Stimulated activated memory B cell treated with anti-CD40 and anti-IgM and Interleukin-4, amounts not matched to agents 10 μg/mL and 1 μg/mL and 100 μg/mL, for 72 hours (primary cell): Measurements from ENCODE around the gene FERMT2.

ENCODE experiments used
- ATAC-seq: fragments of 150-1000 bp; cut with Tn5 transposase; 2 replicates; pipeline ENCODE4 v1.10.0; 2021
- H3K27ac Mint-ChIP-seq: one replicate; pipeline ENCODE4 v1.8.0; 2022; ENCODE audit warnings: mild to moderate bottlenecking, mixed read lengths
- H3K27me3 Mint-ChIP-seq: one replicate; pipeline ENCODE4 v1.8.0; 2022; ENCODE audit warnings: mixed read lengths
- H3K36me3 Mint-ChIP-seq: one replicate; pipeline ENCODE4 v1.8.0; 2022; ENCODE audit warnings: mixed read lengths
- H3K4me1 Mint-ChIP-seq: one replicate; pipeline ENCODE4 v1.8.0; 2022; ENCODE audit warnings: mixed read lengths
- H3K4me3 Mint-ChIP-seq: one replicate; pipeline ENCODE4 v1.8.0; 2022; ENCODE audit warnings: mild to moderate bottlenecking, moderate library complexity, mixed read lengths
- H3K9me3 Mint-ChIP-seq: one replicate; pipeline ENCODE4 v1.8.0; 2022; ENCODE audit warnings: mixed read lengths

The FERMT2 gene

DNA sequence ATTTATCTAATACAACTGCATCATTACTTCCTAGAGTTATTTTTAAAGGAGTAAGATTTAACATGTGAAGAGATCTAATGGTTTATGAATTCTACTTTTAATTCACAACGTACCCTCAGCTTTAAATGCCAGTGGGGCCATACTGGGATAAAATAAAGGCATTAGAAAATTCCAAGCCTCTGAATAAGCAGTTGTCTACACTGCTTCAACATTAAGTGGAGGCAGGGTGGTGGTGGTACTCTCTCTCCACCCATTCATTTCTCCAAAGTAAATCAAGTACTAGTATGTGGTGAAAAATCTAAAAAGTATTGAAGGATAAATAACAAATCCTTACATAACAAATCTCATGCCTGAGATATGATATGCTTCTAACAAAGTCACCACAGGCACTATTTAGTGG lies 52.4 kb downstream of the FERMT2 start:
- H3K27me3 Mint-ChIP-seq: peaks cover 29% of the 10 kb centered on the region
- H3K4me1 Mint-ChIP-seq: no peaks in the 10 kb centered on the region
- ATAC-seq: no peak
- H3K4me3 Mint-ChIP-seq: no peak overlapping the region
- H3K36me3 Mint-ChIP-seq: no peaks in the 10 kb centered on the region
- no peak overlapping the region for H3K27ac Mint-ChIP-seq
- H3K9me3 Mint-ChIP-seq: no peaks in the 10 kb centered on the region

GRCh38 chr14:52895000-52895399 lies 55.9 kb downstream of the FERMT2 start:
- H3K36me3 Mint-ChIP-seq: no peaks in the 10 kb centered on the region
- no peak overlapping the region for H3K27ac Mint-ChIP-seq
- ATAC-seq: no peak
- no peak overlapping the region for H3K4me3 Mint-ChIP-seq
- H3K9me3 Mint-ChIP-seq: no peaks in the 10 kb centered on the region
- H3K27me3 Mint-ChIP-seq: peaks cover 12% of the 10 kb centered on the region
- no peaks in the 10 kb centered on the region for H3K4me1 Mint-ChIP-seq

GRCh38 chr14:52891800-52892199 lies 59.0 kb downstream of the FERMT2 start:
- Mint-ChIP-seq H3K4me3 (no peak overlapping the region), H3K36me3 (no peaks in the 10 kb centered on the region), H3K4me1 (no peaks in the 10 kb centered on the region), H3K27ac (no peak overlapping the region), H3K9me3 (no peaks in the 10 kb centered on the region), H3K27me3 (peaks cover 12% of the 10 kb centered on the region)
- ATAC-seq: no peak

GRCh38 chr14:52888839-52889838 lies 61.7 kb downstream of the FERMT2 start:
- no peaks in the 10 kb centered on the region for H3K9me3 Mint-ChIP-seq
- ATAC-seq: no peak
- H3K4me3 Mint-ChIP-seq: no peak overlapping the region
- H3K36me3 Mint-ChIP-seq: no peaks in the 10 kb centered on the region
- peaks cover 3% of the 10 kb centered on the region for H3K27me3 Mint-ChIP-seq
- H3K4me1 Mint-ChIP-seq: no peaks in the 10 kb centered on the region
- H3K27ac Mint-ChIP-seq: no peak overlapping the region

DNA sequence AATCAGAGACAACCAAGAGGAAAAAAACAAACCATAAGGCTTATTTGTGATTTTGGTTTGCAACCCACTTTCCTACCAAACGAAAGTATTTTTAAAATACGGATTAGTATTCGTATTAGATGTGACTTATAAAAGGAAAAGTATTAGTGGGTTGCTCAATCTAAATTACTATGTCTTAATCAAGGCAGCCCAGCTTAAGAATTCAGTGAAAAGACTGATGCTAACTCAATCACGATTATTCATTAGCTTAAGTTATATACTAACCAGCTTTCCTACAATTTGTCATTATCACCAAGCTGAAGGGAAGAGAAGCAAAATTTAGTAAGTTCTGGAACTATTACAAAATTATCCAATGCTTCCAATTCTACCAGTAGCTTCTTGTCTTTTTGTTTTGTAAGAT lies 62.7 kb downstream of the FERMT2 start:
- no peaks in the 10 kb centered on the region for H3K27me3 Mint-ChIP-seq
- H3K4me3 Mint-ChIP-seq: no peak overlapping the region
- H3K9me3 Mint-ChIP-seq: no peaks in the 10 kb centered on the region
- ATAC-seq: no peak
- H3K36me3 Mint-ChIP-seq: no peaks in the 10 kb centered on the region
- H3K27ac Mint-ChIP-seq: no peak overlapping the region
- no peaks in the 10 kb centered on the region for H3K4me1 Mint-ChIP-seq

GRCh38 chr14:52885230-52885629 lies 65.6 kb downstream of the FERMT2 start:
- H3K36me3 Mint-ChIP-seq: no peaks in the 10 kb centered on the region
- no peaks in the 10 kb centered on the region for H3K27me3 Mint-ChIP-seq
- H3K9me3 Mint-ChIP-seq: no peaks in the 10 kb centered on the region
- no peak overlapping the region for H3K4me3 Mint-ChIP-seq
- ATAC-seq: no peak
- H3K27ac Mint-ChIP-seq: no peak overlapping the region
- no peaks in the 10 kb centered on the region for H3K4me1 Mint-ChIP-seq

- ATAC-seq: no peak
- Mint-ChIP-seq H3K4me3 (no peak overlapping the region), H3K36me3 (no peaks in the 10 kb centered on the region), H3K4me1 (no peaks in the 10 kb centered on the region), H3K27ac (no peak overlapping the region), H3K27me3 (no peaks in the 10 kb centered on the region), H3K9me3 (no peaks in the 10 kb centered on the region)
Observed at GRCh38 chr14:52883658-52884057, 67.2 kb downstream of the FERMT2 start.

DNA sequence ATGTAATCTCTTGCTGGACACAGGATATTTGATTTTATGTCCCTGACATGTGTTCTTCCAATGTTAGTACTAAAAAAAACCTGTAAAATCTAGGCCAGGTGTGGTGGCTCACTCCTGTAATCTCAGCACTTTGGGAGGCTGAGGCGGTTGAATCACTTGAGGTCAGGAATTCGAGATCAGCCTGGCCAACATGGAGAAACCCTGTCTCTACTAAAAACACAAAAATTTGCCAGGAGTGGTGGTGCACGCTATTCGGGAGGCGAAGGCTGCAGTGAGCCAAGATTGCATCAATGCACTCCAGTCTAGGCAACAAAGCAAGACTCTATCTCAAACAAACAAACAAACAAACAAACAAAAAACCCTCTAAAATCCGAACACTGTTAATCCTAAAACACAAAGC lies 68.0 kb downstream of the FERMT2 start:
- no peaks in the 10 kb centered on the region for H3K9me3 Mint-ChIP-seq
- no peaks in the 10 kb centered on the region for H3K36me3 Mint-ChIP-seq
- no peak overlapping the region for H3K4me3 Mint-ChIP-seq
- no peak for ATAC-seq
- no peaks in the 10 kb centered on the region for H3K4me1 Mint-ChIP-seq
- no peak overlapping the region for H3K27ac Mint-ChIP-seq
- no peaks in the 10 kb centered on the region for H3K27me3 Mint-ChIP-seq

GRCh38 chr14:52879958-52880357 lies 70.9 kb downstream of the FERMT2 start:
- Mint-ChIP-seq H3K36me3 (no peaks in the 10 kb centered on the region), H3K4me1 (no peaks in the 10 kb centered on the region), H3K27me3 (no peaks in the 10 kb centered on the region), H3K27ac (no peak overlapping the region), H3K9me3 (no peaks in the 10 kb centered on the region), H3K4me3 (no peak overlapping the region)
- ATAC-seq: no peak

DNA sequence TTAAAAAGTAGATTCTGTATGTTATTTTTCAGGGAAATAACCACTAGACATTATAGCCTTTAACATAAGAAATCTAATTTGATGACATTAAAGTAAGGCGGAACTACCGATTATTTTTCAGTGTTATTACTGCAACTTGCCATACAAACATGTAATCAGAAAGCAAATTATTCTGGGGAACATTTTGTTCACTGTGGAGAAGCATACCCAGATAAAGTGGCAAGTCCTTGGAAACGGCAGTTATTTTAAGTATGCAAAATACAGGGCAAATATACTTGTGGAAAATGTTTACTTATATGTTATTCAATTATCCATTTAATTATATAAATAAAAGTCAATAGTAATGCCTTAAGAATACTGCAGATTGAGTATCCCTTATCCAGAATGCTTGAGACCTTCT lies 71.9 kb downstream of the FERMT2 start:
- no peak overlapping the region for H3K4me3 Mint-ChIP-seq
- H3K4me1 Mint-ChIP-seq: no peaks in the 10 kb centered on the region
- H3K9me3 Mint-ChIP-seq: no peaks in the 10 kb centered on the region
- no peak overlapping the region for H3K27ac Mint-ChIP-seq
- ATAC-seq: no peak
- no peaks in the 10 kb centered on the region for H3K36me3 Mint-ChIP-seq
- H3K27me3 Mint-ChIP-seq: no peaks in the 10 kb centered on the region

DNA sequence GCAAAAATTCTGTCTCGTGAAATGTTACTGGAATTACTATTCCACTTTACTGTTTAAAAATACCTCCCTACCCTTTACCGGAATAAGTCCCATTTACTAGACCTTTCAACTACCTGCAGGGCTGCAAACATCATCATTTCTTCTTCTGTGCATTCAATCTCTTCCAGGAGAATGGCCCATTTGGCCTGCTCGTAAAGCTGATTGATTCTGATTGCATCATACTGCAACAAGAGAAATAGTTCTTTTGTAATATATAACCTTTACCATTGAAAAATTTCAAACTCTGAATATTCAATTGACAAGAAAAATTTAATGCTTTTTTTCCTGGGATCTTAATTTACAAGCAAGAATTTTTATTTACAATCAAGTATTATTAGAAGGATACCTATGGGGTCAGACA lies 72.4 kb downstream of the FERMT2 start:
- no peak for ATAC-seq
- H3K4me1 Mint-ChIP-seq: no peaks in the 10 kb centered on the region
- H3K27ac Mint-ChIP-seq: no peak overlapping the region
- H3K4me3 Mint-ChIP-seq: no peak overlapping the region
- no peaks in the 10 kb centered on the region for H3K9me3 Mint-ChIP-seq
- no peaks in the 10 kb centered on the region for H3K36me3 Mint-ChIP-seq
- no peaks in the 10 kb centered on the region for H3K27me3 Mint-ChIP-seq

GRCh38 chr14:52877628-52878027 lies 73.2 kb downstream of the FERMT2 start:
- H3K4me1 Mint-ChIP-seq: no peaks in the 10 kb centered on the region
- ATAC-seq: no peak
- H3K4me3 Mint-ChIP-seq: no peak overlapping the region
- H3K27ac Mint-ChIP-seq: no peak overlapping the region
- no peaks in the 10 kb centered on the region for H3K9me3 Mint-ChIP-seq
- H3K27me3 Mint-ChIP-seq: no peaks in the 10 kb centered on the region
- no peaks in the 10 kb centered on the region for H3K36me3 Mint-ChIP-seq

GRCh38 chr14:52876806-52877205 lies 74.0 kb downstream of the FERMT2 start:
- Mint-ChIP-seq H3K9me3 (no peaks in the 10 kb centered on the region), H3K4me3 (no peak overlapping the region), H3K4me1 (no peaks in the 10 kb centered on the region), H3K36me3 (no peaks in the 10 kb centered on the region), H3K27ac (no peak overlapping the region), H3K27me3 (peaks cover 4% of the 10 kb centered on the region)
- ATAC-seq: no peak

DNA sequence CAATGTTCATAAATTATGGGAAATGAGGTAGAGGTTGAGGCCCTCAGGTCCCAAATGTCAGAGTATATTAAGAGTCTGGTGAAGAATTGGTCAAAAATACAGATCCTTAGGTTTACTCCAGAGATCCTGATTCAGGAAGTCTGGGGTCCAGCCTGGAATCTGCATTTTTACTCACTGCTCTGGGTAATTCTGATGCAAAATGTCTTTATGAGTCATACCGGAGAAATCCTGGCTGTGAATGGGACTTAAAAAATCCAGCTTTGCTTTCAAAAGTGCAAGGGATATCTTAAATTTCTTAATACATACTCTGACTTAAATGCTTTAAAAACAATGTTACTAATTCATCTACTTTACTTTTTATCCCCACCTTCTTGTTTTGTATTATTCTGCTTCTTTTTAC lies 74.5 kb downstream of the FERMT2 start:
- H3K4me3 Mint-ChIP-seq: no peak overlapping the region
- H3K27me3 Mint-ChIP-seq: peaks cover 9% of the 10 kb centered on the region
- H3K9me3 Mint-ChIP-seq: no peaks in the 10 kb centered on the region
- H3K4me1 Mint-ChIP-seq: no peaks in the 10 kb centered on the region
- H3K27ac Mint-ChIP-seq: no peak overlapping the region
- no peak for ATAC-seq
- no peaks in the 10 kb centered on the region for H3K36me3 Mint-ChIP-seq

- Mint-ChIP-seq H3K4me1 (no peaks in the 10 kb centered on the region), H3K4me3 (no peak overlapping the region), H3K9me3 (no peaks in the 10 kb centered on the region), H3K36me3 (no peaks in the 10 kb centered on the region), H3K27ac (no peak overlapping the region), H3K27me3 (peaks cover 9% of the 10 kb centered on the region)
- no peak for ATAC-seq
Observed at GRCh38 chr14:52875707-52876106, 75.1 kb downstream of the FERMT2 start.

DNA sequence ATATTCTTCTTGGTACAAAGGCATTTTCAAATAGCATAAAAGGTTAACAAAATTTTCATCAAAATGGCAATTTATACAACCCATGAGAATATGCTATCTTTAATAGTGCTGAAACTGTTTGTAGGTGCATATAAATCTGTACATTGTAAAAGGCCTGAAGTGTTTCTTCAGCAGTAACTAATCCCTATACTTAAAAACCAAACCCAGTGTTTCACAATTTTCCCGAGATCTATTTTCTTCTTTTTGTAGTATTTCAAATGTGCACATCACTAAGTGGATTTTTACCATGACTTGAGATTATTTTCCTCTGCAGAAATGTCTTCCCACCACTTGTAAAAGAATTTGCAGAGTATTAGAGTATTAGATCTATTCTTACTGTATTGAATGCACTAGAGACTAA lies 76.5 kb downstream of the FERMT2 start:
- Mint-ChIP-seq H3K4me3 (no peak overlapping the region), H3K4me1 (no peaks in the 10 kb centered on the region), H3K9me3 (no peaks in the 10 kb centered on the region), H3K36me3 (no peaks in the 10 kb centered on the region), H3K27me3 (peaks cover 9% of the 10 kb centered on the region), H3K27ac (no peak overlapping the region)
- ATAC-seq: no peak
